Progenitor cell of endocrine pancreas (in vitro differentiated cells): Measurements from ENCODE around the gene ARTN. TPM values are rescaled to one million over a fixed set of nuclear protein-coding genes. Genes with fewer than 3 reads are reported as not detected.
A peak's percentile ranks its signal among the peaks of the same experiment; 100 is the strongest.

Experiments
- DNase-seq: peaks from one replicate; pipeline ENCODE4 v3.0.0; 2021; ENCODE audit warnings: low spot score; ENCODE audit not compliant: unreplicated experiment
- H3K27ac Mint-ChIP-seq: 2 replicates; pipeline ENCODE4 v1.8.0; 2021; ENCODE audit warnings: mild to moderate bottlenecking, moderate library complexity, mixed read lengths
- H3K27me3 Mint-ChIP-seq: 2 replicates; pipeline ENCODE4 v1.8.0; 2021; ENCODE audit warnings: mixed read lengths
- H3K36me3 Mint-ChIP-seq: 2 replicates; pipeline ENCODE4 v1.8.0; 2022; ENCODE audit warnings: mixed read lengths; ENCODE audit not compliant: insufficient read depth
- H3K4me1 Mint-ChIP-seq: 2 replicates; pipeline ENCODE4 v1.8.0; 2021; ENCODE audit warnings: low read depth, mixed read lengths
- H3K4me3 Mint-ChIP-seq: 2 replicates; pipeline ENCODE4 v1.8.0; 2021; ENCODE audit warnings: low read depth, mild to moderate bottlenecking, moderate library complexity, mixed read lengths
- H3K9me3 Mint-ChIP-seq: 2 replicates; pipeline ENCODE4 v1.8.0; 2021; ENCODE audit warnings: low read depth, mixed read lengths
- total RNA-seq: library from RNA; stranded (reverse); gene quantifications from 2 replicates; pipeline ENCODE4 v1.2.1, GENCODE V29; 2021
- TF ChIP-seq, protein P1 (sequence below): fragments of 200-600 bp; sonication (generic); IDR thresholded peaks from one replicate; pipeline ENCODE4 v1.5.0; 2021; ENCODE audit warnings: antibody characterized with exemption, mild to moderate bottlenecking; ENCODE audit not compliant: unreplicated experiment

Gene ARTN
- total RNA-seq, 1 donor from 2014 or later: 2.0 TPM

DNA sequence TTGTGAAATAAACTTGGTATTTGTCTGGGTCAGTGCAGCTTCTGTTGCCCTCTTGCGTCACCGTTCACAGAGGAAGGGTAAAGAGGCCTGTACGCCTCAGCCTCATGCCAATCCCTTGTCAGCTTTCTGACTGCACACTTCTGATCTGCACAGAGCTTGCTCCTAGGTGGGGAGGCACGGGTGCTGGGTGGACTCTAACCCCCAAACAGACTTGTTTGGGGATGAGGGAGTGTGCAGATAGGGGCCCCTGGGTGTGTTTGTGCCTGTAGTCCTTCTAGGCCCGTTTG is 44.6 kb downstream of the ARTN start:
- TF ChIP-seq, protein P1, sequence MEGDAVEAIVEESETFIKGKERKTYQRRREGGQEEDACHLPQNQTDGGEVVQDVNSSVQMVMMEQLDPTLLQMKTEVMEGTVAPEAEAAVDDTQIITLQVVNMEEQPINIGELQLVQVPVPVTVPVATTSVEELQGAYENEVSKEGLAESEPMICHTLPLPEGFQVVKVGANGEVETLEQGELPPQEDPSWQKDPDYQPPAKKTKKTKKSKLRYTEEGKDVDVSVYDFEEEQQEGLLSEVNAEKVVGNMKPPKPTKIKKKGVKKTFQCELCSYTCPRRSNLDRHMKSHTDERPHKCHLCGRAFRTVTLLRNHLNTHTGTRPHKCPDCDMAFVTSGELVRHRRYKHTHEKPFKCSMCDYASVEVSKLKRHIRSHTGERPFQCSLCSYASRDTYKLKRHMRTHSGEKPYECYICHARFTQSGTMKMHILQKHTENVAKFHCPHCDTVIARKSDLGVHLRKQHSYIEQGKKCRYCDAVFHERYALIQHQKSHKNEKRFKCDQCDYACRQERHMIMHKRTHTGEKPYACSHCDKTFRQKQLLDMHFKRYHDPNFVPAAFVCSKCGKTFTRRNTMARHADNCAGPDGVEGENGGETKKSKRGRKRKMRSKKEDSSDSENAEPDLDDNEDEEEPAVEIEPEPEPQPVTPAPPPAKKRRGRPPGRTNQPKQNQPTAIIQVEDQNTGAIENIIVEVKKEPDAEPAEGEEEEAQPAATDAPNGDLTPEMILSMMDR: no peak
- peak overlapping the region; percentile 90 for H3K4me3 Mint-ChIP-seq
- peaks cover 36% of the 10 kb centered on the region for H3K4me1 Mint-ChIP-seq
- H3K27ac Mint-ChIP-seq: peak overlapping the region; percentile 86
- DNase-seq: no peak
- H3K27me3 Mint-ChIP-seq: no peaks in the 10 kb centered on the region
- no peaks in the 10 kb centered on the region for H3K9me3 Mint-ChIP-seq
- H3K36me3 Mint-ChIP-seq: peaks cover 14% of the 10 kb centered on the region

DNA sequence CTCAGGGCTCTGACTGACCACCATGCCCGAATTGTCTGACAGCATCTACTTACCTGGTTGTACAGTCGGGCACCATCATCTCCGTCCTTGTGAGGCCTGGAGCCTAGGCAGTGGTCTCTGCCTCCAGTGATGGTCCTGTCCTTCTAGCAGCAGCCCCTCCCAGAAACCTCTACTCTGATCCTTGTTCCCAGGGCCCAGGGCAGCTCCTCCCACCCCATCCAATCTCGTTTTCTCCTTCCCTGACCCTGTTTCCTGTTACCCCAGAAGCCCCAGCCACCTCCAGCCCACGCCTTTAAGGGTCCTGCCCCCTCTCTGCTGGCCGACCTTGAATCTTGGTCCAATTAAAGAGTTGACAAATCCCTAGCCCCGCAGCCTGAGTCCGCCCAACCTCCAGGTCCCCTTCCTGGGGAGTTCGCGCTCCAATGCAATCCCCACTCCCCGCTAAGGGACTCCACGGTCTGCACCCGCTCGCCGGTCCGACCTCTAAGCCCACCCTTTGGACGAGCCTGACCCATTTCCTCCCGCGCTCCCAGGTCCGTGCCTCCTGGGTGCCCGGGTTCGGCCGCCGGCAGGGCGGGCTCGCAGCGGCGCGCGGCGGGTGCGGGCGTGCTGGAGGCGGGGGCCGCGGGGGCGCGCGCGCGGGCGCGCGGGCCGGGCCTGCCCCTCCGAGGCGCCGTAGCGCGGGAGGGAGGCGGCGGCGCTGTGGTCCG is 45.1 kb downstream of the ARTN start, which contains the start of gene B4GALT2:
Gene B4GALT2 (plus strand): TSS at position 660 of the 710 bp plus-strand sequence. CDS start 1,951 bp downstream, outside the sequence.
- no peaks in the 10 kb centered on the region for H3K27me3 Mint-ChIP-seq
- peak within 1 kb of the TSS; percentile 86 for H3K27ac Mint-ChIP-seq
- peaks cover 18% of the 10 kb centered on the region for H3K36me3 Mint-ChIP-seq
- peak; percentile 34 for DNase-seq
- TF ChIP-seq, protein P1: no peak
- no peaks in the 10 kb centered on the region for H3K9me3 Mint-ChIP-seq
- H3K4me1 Mint-ChIP-seq: peaks cover 36% of the 10 kb centered on the region
- H3K4me3 Mint-ChIP-seq: peak within 1 kb of the TSS; percentile 90

DNA sequence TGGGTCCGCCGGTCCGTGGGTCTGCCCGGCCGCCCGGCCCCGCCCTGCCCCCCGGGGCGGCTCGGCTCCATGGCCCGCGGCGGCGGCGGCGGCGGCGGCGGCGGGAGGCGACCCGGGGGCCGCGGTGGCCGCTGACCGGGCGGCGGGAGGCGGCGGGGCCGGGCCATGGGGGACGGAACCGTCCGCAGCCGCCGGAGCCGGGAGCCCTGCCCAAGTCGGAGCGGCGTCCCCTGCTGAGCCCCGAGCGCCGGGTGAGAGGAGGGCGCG is 45.6 kb downstream of the ARTN start:
- peaks cover 21% of the 10 kb centered on the region for H3K36me3 Mint-ChIP-seq
- TF ChIP-seq, protein P1: no peak

DNA sequence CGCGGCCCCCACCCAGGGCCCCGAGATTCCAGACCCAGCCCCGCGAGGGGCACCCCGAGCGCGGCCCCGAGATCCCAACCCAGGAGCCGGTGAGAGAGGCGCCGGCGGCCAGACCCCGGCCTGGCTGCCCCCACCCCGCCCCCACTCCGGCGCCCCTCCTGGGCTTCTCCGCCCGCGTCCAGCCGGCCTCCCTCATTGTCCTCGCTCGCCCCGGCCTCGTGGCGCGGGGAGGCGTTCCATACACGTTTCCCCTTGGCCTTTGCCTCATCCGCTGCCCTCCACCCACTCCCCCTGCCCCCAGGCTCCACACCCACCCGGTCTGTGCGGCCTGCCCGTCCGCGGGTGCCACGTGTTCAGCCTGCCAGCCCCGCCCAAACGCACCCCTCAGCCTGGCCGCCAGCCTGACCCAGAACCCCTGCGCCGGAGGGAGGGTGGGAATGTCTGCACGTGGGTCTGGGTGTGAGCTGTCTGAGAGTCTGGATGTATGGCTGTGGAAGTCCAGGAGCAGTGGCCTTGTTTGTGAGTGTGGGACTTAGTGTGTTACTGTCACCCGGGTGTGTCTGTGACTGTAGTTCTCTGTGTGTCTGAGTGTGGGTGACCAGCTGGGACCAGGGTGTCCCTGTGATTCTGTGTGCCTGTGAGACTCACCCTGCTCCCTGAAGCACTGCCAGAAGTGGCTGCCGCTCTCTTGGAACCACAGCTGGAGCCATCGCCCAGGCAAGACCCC is 46.1 kb downstream of the ARTN start:
- peaks cover 30% of the 10 kb centered on the region for H3K4me1 Mint-ChIP-seq

More for the DNA sequence above, 45.6 kb downstream of the ARTN start:
- no peak for DNase-seq
- H3K27ac Mint-ChIP-seq: no peak overlapping the region
- no peak overlapping the region for H3K4me3 Mint-ChIP-seq
- H3K27me3 Mint-ChIP-seq: no peaks in the 10 kb centered on the region
- H3K9me3 Mint-ChIP-seq: no peaks in the 10 kb centered on the region
- H3K4me1 Mint-ChIP-seq: peaks cover 32% of the 10 kb centered on the region

More for the DNA sequence above, 46.1 kb downstream of the ARTN start:
- Mint-ChIP-seq H3K4me3 (peak overlapping the region; percentile 86), H3K9me3 (no peaks in the 10 kb centered on the region), H3K36me3 (peaks cover 21% of the 10 kb centered on the region), H3K27me3 (no peaks in the 10 kb centered on the region), H3K27ac (peak overlapping the region; percentile 59)
- peak; percentile 35 for DNase-seq
- TF ChIP-seq, protein P1: no peak
